Mesodermal cell (in vitro differentiated cells): ENCODE measurements around the gene STRIP1.

Experiments used
- H3K27ac ChIP-seq: 2 replicates; pipeline ENCODE4 v1.7.0; 2013; ENCODE audit warnings: mild to moderate bottlenecking, low read depth, low read length, moderate library complexity; ENCODE audit not compliant: severe bottlenecking
- H3K36me3 ChIP-seq: 2 replicates; pipeline ENCODE4 v1.7.1; 2013; ENCODE audit warnings: mild to moderate bottlenecking, low read length, moderate library complexity; ENCODE audit not compliant: control insufficient read depth, insufficient read depth
- H3K4me1 ChIP-seq: one replicate; pipeline ENCODE4 v1.7.1; 2013; ENCODE audit warnings: mild to moderate bottlenecking, low read length; ENCODE audit not compliant: insufficient read depth, control insufficient read depth, poor library complexity, severe bottlenecking
- H3K4me3 ChIP-seq: 2 replicates; pipeline ENCODE4 v1.7.0; 2013; ENCODE audit warnings: low read length, control low read depth, mild to moderate bottlenecking; ENCODE audit not compliant: insufficient read depth, poor library complexity, severe bottlenecking; ENCODE audit errors: extremely low read depth
- H3K9me3 ChIP-seq: 2 replicates; pipeline ENCODE4 v1.7.1; 2013; ENCODE audit warnings: mild to moderate bottlenecking, low read length, moderate library complexity; ENCODE audit not compliant: control insufficient read depth
- WGBS, 2 experiments: methylation state at CpG; one replicate each; pipeline ENCODE4 v1.1.5; 2013; ENCODE audit warnings: missing lambda C conversion rate in 2 of 2; ENCODE audit not compliant: insufficient coverage in 2 of 2; 5-methylcytosine and 5-hydroxymethylcytosine counted together

Gene STRIP1

DNA sequence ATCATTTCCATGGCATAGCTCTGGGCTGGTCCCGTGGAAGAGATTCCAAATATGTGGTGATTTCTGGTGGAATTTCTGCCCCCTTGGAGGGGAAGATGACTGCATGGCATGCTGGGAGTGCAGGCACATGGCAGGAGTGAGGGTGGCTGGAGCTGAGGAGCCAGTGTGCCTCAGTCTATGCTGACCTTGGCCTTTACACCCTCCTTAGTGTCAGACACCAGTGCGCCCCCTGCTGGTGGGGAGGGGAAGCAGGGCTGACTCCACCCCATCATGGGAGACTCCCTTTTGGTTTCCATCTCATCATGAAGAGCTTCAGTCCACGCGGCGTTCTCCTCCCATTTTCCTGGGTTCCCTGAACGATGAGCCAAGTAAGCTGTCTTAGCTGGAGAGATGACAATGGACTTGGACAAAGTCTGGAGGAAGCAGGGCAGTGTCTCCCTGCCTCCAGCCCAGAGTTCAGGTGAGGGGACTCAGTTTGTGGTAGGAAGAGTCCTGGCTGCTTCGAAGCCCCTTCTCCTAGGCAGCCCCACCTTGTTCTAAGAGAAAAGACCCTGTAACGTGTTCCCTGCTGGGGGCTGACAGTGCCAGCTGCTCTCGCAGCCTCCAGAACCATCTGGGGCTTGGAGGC is 25.7 kb downstream of the STRIP1 start:
- Histone ChIP-seq H3K9me3 (no peaks in the 10 kb centered on the region), H3K4me1 (peaks cover 61% of the 10 kb centered on the region), H3K27ac (peak overlapping the region; percentile 90), H3K36me3 (peaks cover 50% of the 10 kb centered on the region), H3K4me3 (no peak overlapping the region)
- WGBS, 2 experiments, result 90 to 98% methylated on average over 6 of the region's 9 CpGs

DNA sequence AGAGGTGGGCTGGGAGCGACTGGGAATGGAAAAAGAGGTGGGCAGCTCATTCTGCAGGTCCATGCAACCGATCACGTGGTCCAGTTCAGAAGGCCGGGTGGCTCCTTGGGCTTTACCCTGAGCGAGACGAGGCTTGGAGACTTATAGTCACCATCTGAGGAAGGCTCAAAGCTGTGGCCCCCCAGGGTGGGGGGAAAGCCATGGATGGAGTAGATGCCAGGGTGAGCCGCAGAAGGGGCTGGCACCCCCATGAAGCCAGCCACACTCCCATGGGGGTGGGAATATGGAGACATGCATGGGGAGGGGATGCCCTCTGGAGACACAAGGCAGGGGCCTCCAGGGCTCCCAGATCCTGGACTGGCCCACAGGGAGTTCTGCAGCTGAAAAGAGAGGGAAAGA is 26.2 kb downstream of the STRIP1 start:
- H3K9me3 ChIP-seq, result no peaks in the 10 kb centered on the region
- H3K27ac ChIP-seq, result no peak overlapping the region
- H3K4me1 ChIP-seq, result peaks cover 55% of the 10 kb centered on the region
- no peak overlapping the region for H3K4me3 ChIP-seq
- 94 to 98% methylated on average over 6 of the region's 7 CpGs for WGBS, 2 experiments
- H3K36me3 ChIP-seq, result peaks cover 45% of the 10 kb centered on the region

DNA sequence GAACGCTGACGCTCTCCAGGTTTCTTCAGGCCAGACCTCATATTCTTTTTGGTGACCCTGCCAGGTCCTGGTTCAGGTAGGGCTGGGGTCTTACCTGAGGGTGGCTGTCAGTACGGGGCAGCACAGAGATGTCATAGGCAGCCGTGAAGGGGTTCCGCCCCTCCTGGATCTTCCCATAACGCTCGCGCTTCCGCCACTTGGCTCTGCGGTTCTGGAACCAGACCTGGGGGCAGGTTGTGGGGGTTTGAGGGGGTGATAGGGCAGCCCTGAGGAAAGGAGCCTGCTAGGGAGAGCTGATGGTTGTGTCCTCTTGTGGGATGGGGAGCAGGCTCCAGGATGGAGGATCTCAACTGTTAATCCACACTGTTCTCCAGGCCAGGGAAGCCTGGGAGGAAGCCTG is 26.9 kb downstream of the STRIP1 start:
- Histone ChIP-seq H3K4me3 (no peak overlapping the region), H3K9me3 (no peaks in the 10 kb centered on the region), H3K36me3 (peaks cover 38% of the 10 kb centered on the region), H3K27ac (no peak overlapping the region), H3K4me1 (peaks cover 49% of the 10 kb centered on the region)
- WGBS, 2 experiments, result 100% methylated on average over 3 to 10 of the region's 10 CpGs

DNA sequence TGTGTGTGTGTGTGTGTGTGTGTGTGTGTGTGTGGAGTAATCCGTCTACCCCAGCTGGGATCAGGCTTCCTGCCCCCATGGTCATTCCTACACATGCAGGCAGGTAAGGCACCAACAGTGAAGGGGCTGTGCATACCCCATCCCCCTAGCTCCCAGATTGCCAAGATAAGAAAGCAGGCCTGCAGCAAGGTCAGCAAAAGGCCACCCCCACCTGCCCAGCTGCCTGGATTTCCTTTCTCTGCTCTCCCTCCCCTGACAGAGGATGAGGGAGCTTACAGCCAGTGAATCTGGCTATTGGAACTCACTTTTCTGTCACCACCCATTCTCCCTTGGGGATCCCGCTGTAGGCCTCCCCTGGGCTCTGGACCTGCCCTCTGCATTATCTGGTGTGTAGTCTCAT is 28.2 kb downstream of the STRIP1 start:
- no CpG with 5 or more reads among the region's 2 CpGs for WGBS, 2 experiments
- peaks cover 28% of the 10 kb centered on the region for H3K36me3 ChIP-seq

DNA sequence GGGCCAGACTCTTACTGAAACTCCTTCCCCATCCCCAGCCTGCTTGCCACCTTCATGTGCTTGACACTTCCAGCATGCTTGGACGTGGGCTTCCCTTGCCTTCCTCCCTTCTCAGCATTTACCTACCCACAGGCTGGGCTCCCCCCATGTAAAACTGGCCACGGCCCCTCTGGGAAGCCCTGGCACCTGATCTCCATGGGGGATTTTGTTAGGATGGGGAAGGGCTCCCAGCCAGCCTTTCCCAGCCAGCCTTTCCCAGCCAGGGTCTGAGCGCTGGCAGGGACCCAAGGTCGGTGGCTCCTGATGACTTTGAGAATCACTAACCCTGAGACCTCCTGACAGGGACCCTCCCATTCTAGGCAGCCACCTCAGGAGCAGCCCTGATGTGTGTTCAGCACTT is 29.4 kb downstream of the STRIP1 start:
- peaks cover 25% of the 10 kb centered on the region for H3K4me1 ChIP-seq
- peaks cover 19% of the 10 kb centered on the region for H3K36me3 ChIP-seq
- no peak overlapping the region for H3K27ac ChIP-seq
- no peaks in the 10 kb centered on the region for H3K9me3 ChIP-seq
- no peak overlapping the region for H3K4me3 ChIP-seq
- WGBS, 2 experiments, result 0 to 100% methylated on average over 1 to 2 of the region's 4 CpGs

More for the DNA sequence above, 28.2 kb downstream of the STRIP1 start:
- Histone ChIP-seq H3K27ac (no peak overlapping the region), H3K4me1 (peaks cover 37% of the 10 kb centered on the region), H3K4me3 (no peak overlapping the region), H3K9me3 (no peaks in the 10 kb centered on the region)

DNA sequence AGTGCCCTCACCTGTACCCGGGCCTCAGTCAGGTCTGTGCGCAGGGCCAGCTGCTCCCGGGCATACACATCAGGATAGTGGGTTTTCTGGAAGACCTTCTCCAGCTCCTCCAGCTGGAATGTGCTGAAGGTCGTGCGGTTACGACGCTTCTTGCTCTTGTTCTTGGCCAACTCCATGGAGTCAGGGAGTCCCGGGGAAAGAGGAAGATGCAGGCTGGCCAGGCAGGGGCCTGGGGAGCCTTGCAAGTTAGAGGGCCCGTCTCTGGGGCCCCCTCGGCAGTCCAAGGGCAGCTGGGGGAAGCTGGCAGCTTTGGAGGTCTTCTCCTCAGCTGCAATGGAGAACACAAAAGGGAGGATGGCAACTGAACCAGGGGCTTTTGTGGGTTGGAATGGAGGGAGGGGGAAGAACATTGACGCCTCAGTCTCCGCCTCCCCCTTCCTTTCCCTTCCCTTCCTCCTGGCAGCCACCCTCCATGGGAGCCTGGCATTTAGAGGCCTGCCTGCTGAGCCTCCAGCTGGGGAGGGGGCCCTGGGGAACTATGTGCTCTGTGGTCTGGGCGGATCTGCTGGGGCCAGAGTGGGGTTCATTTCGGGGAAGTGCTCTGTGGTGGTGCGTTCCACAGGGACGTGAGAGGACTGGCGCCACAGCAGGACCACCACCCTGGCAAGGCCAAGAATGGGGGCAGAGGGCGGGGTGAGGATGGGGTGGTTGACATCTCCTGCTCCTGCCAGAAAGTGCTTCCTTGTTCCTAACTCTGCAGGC is 30.3 kb downstream of the STRIP1 start:
- no peak overlapping the region for H3K27ac ChIP-seq
- no peaks in the 10 kb centered on the region for H3K9me3 ChIP-seq
- peaks cover 20% of the 10 kb centered on the region for H3K4me1 ChIP-seq
- peaks cover 19% of the 10 kb centered on the region for H3K36me3 ChIP-seq
- H3K4me3 ChIP-seq, result no peak overlapping the region
- WGBS, 2 experiments, result 90 to 93% methylated on average over 10 to 15 of the region's 18 CpGs

DNA sequence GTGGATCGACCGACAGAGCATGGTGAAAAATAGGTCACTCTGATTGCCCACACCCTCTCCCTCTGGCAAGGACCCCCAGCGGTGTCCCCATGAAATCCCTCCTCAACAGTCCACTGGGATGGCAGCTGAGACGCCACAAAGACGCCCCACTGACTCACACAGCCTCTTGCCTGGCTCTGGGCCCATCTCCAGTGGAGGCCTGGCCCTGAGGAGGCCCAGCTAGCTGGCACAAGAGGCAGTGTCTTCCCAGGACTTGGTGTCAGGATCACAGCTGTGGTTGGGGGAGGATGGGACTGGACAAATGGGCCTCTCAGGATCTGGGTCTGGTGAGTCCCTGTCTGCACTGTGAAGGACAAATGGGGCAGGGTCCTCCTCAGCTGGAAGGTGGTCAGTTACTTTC is 31.4 kb downstream of the STRIP1 start:
- Histone ChIP-seq H3K36me3 (peaks cover 11% of the 10 kb centered on the region), H3K4me1 (peaks cover 15% of the 10 kb centered on the region), H3K9me3 (no peaks in the 10 kb centered on the region), H3K27ac (no peak overlapping the region), H3K4me3 (no peak overlapping the region)
- WGBS, 2 experiments, result 67 to 85% methylated on average over 1 to 3 of the region's 5 CpGs

DNA sequence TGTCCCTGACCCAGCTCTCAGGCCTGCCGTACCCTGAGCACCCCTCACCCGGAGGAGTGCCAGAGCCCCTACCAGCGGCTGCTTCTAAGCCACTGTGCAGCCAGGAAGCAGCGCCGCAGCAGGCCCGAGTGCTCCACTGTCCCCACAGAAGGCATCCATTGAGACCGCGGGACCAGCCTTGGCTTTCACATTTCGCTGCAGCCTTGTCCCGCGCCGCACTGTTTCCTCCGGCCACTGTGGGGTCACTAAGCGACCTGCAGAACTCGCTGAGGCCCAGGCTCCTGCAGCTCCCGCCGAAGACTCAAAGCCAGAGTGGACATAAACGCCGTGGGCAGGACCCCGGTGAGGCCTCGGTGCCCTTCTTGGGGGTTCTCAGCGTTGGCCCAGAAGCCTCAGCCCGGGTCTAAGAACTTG is 33.1 kb downstream of the STRIP1 start:
- Histone ChIP-seq H3K4me1 (peaks cover 5% of the 10 kb centered on the region), H3K9me3 (no peaks in the 10 kb centered on the region), H3K36me3 (peaks cover 7% of the 10 kb centered on the region), H3K27ac (no peak overlapping the region), H3K4me3 (no peak overlapping the region)
- WGBS, 2 experiments, result 13 to 16% methylated on average over 22 to 23 of the region's 23 CpGs

DNA sequence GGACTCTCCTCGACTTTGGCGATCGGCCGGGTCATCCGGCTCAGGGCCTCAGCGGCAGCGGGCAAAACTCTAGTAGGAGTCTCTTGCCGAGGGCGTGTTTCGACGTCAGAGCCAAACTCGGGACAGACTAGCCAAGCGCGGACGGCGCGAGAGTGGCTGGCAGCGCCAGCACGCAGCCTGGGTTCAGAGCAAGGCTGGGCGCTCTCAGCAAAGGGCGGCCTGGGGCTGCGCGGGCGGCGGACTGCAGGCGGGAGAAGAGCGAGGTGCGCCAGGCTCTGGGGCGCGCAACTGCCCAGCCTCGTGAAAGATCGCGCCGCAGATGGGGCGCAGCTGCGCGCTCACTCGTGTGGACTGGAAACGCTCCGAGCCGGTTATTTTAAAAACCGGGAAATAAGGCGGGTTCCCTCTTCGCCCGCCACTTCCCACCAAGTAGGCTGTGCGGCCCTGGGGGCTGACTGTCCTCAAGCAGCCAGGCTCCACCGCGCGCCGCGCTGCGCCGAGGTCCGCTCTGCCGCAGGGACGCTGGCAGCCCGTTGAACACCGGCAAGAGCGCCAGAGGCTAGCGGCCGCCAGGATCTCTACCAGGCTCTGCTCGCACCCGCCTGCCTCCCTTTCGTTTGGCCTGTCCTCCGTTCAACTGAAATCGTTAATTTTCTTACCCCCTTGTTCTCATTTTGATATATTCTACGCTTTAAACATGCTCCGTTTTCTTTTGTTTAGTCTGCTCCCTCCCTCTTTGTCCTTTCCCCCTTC is 33.6 kb downstream of the STRIP1 start:
- WGBS, 2 experiments, result 2% methylated on average over 53 to 68 of the region's 68 CpGs
- Histone ChIP-seq H3K4me1 (peaks cover 5% of the 10 kb centered on the region), H3K27ac (no peak overlapping the region), H3K4me3 (no peak overlapping the region), H3K36me3 (peaks cover 2% of the 10 kb centered on the region), H3K9me3 (no peaks in the 10 kb centered on the region)

DNA sequence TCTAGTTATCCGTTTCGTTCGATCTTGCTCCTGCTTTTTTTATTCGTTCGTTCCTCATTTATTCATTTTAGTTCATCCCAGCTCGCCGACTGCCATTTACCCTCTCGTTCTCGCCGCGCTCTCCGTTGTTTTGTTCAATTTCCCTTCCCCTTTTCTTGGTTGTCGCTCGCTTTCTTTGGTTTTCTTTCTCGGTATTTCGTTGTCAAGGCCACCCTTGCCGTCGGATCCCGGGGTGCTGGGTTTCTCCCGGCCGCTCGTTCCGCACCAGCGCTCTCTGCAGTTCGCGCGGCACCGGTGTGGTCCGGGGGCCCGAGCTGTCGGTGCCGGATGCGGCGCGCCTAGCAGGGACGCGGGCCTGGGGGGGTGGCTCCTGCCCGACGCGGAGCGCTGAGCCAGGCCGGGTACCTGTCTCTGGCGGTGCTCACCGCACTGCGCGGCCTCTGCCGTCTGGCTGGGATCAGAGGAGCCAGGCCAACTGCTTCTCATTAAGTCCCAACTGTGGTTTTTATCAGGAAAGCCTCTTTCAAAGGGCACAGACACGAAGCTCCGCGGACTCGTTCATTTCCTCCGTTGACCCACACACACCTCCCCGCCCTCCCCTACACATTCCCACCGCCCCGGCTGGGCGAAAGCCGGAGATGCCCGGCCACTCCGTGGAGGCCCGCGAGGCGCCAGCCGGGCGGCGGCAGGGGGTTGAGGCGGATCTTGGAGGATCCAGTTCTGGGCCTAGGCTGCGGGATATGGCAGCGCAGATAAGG is 34.4 kb downstream of the STRIP1 start:
- Histone ChIP-seq H3K36me3 (no peaks in the 10 kb centered on the region), H3K4me1 (peaks cover 5% of the 10 kb centered on the region), H3K9me3 (no peaks in the 10 kb centered on the region), H3K4me3 (no peak overlapping the region), H3K27ac (no peak overlapping the region)
- WGBS, 2 experiments, result 1 to 2% methylated on average over 47 to 59 of the region's 68 CpGs
